HCT116 (cell line): ENCODE measurements around the gene TBC1D22B. TPM values are rescaled to one million over a fixed set of nuclear protein-coding genes. Genes with fewer than 3 reads are reported as not detected.

Experiments used
- ATAC-seq: fragments of 200-7000 bp; cut with Tn5 transposase; 2 replicates; pipeline ENCODE4 v1.9.1; 2020; ENCODE audit warnings: mild to moderate bottlenecking, moderate library complexity
- BruUV-seq: library from RNA; stranded (reverse); fragments of 400-500 nt; replicated peaks from 2 replicates; lab custom pipeline; 2021; lab: Mats Ljungman, UMichigan
- CTCF ChIA-PET: fragments of 300-600 bp; sonication (Branson Sonifier 250); formaldehyde crosslinking; loops from one replicate; lab custom pipeline; 2021; ENCODE audit warnings: antibody characterized with exemption; lab: Charles Lee
- POLR2A ChIA-PET: fragments of 300-600, 350-600 bp; sonication (Branson Sonifier 250); formaldehyde crosslinking; loops from one replicate; lab custom pipeline; 2021; ENCODE audit warnings: antibody characterized with exemption; lab: Charles Lee
- RAD21 ChIA-PET, 2 experiments: fragments of 300-600 bp; sonication (Branson Sonifier 250); formaldehyde crosslinking; loops; one replicate each; lab custom pipeline; 2023; ENCODE audit warnings: low total read pairs in 2 of 2; ENCODE audit not compliant: uncharacterized antibody in 2 of 2, unreplicated experiment in 2 of 2, low non-redundant PET in 1 of 2; lab: Charles Lee
- DNase-seq: peaks from one replicate; pipeline ENCODE4 v3.0.0-alpha.2; 2010; ENCODE audit warnings: low read depth, low spot score
- H2AFZ ChIP-seq: fragments of 200-600 bp; shearing (Covaris generic), sonication (generic); 2 replicates; pipeline ENCODE4 v1.6.1; 2017; ENCODE audit warnings: low read depth, mixed run types, mixed read lengths, antibody characterized with exemption, low read length; ENCODE audit not compliant: poor library complexity, severe bottlenecking
- H3K27ac ChIP-seq: 2 replicates; pipeline ENCODE4 v1.5.1; 2012; ENCODE audit warnings: low read depth, low read length
- H3K27me3 ChIP-seq: fragments of 200-600 bp; sonication (generic); 2 replicates; pipeline ENCODE4 v1.6.1; 2016; ENCODE audit warnings: mixed run types, low read length, mixed read lengths; ENCODE audit not compliant: insufficient read depth
- H3K36me3 ChIP-seq, 2 experiments: fragments of 200-500 bp in 1 of 2; fragments of 200-600 bp in 1 of 2; sonication (Bioruptor generic) in 1 of 2; sonication (generic) in 1 of 2; 2 replicates each; pipeline versions ENCODE4 v1.5.1 to v1.6.1; 2014 to 2016; ENCODE audit warnings: low read length in 2 of 2, inconsistent platforms in 1 of 2, mixed read lengths in 1 of 2, mixed run types in 1 of 2; ENCODE audit not compliant: insufficient read depth in 2 of 2, control insufficient read depth in 1 of 2
- H3K4me1 ChIP-seq, 2 experiments: fragments of 200-600 bp in 1 of 2; sonication (generic) in 1 of 2; 2 replicates each; pipeline versions ENCODE4 v1.5.1 to v1.6.1; 2012 to 2017; ENCODE audit warnings: low read length in 2 of 2, inconsistent platforms in 1 of 2, mild to moderate bottlenecking in 1 of 2, mixed read lengths in 1 of 2, mixed run types in 1 of 2, moderate library complexity in 1 of 2; ENCODE audit not compliant: insufficient read depth in 2 of 2, control insufficient read depth in 1 of 2
- H3K4me2 ChIP-seq: fragments of 200-600 bp; sonication (generic); 2 replicates; pipeline ENCODE4 v1.6.1; 2017; ENCODE audit warnings: mixed run types, low read length, mixed read lengths
- H3K4me3 ChIP-seq, 2 experiments: fragments of 200-600 bp in 1 of 2; sonication (generic) in 1 of 2; replicated peaks in 1 of 2; 2 replicates each; pipeline ENCODE4 v1.5.1; 2011 to 2016; ENCODE audit warnings: low read length in 2 of 2, control low read depth in 1 of 2, low read depth in 1 of 2, mild to moderate bottlenecking in 1 of 2, mixed read lengths in 1 of 2, mixed run types in 1 of 2
- H3K79me2 ChIP-seq: fragments of 200-600 bp; sonication (generic); 2 replicates; pipeline ENCODE4 v1.6.1; 2017; ENCODE audit warnings: mild to moderate bottlenecking, mixed run types, low read length, moderate library complexity, mixed read lengths; ENCODE audit not compliant: insufficient read depth
- H3K9ac ChIP-seq: fragments of 200-600 bp; sonication (generic); 2 replicates; pipeline ENCODE4 v1.6.1; 2016; ENCODE audit warnings: low read length, mixed read lengths
- H3K9me2 ChIP-seq: fragments of 200-600 bp; sonication (generic), shearing (Covaris generic); 2 replicates; pipeline ENCODE4 v1.6.1; 2017; ENCODE audit warnings: mixed run types, mild to moderate bottlenecking, moderate library complexity; ENCODE audit not compliant: insufficient read depth
- H3K9me3 ChIP-seq, 2 experiments: fragments of 200-500 bp in 1 of 2; fragments of 200-600 bp in 1 of 2; sonication (Bioruptor generic) in 1 of 2; sonication (generic) in 1 of 2; 2 replicates each; pipeline ENCODE4 v1.6.1; 2014 to 2017; ENCODE audit warnings: low read length in 2 of 2, mixed read lengths in 2 of 2, inconsistent platforms in 1 of 2, low read depth in 1 of 2, mild to moderate bottlenecking in 1 of 2, mixed run types in 1 of 2, moderate library complexity in 1 of 2; ENCODE audit not compliant: control insufficient read depth in 1 of 2, insufficient read depth in 1 of 2
- H4K20me1 ChIP-seq: fragments of 200-600 bp; sonication (generic), shearing (Covaris generic); 2 replicates; pipeline ENCODE4 v1.6.1; 2017; ENCODE audit warnings: mixed run types, mild to moderate bottlenecking, moderate library complexity; ENCODE audit not compliant: insufficient read depth
- ATF3 ChIP-seq: IDR thresholded peaks from 2 replicates; pipeline ENCODE4 v1.6.1; 2012
- CBX3 ChIP-seq: IDR thresholded peaks from 2 replicates; pipeline ENCODE4 v1.6.1; 2012; ENCODE audit warnings: low read depth
- CEBPB ChIP-seq: IDR thresholded peaks from 2 replicates; pipeline ENCODE4 v1.6.1; 2012; ENCODE audit warnings: low read depth
- EGR1 ChIP-seq: IDR thresholded peaks from 2 replicates; pipeline ENCODE4 v1.6.1; 2012; ENCODE audit warnings: low read depth
- EZH2 ChIP-seq: fragments of 200-600 bp; sonication (generic); IDR thresholded peaks from 2 replicates; pipeline ENCODE4 v1.6.1; 2017; ENCODE audit warnings: antibody characterized with exemption, mixed run types
- EZH2phosphoT487 ChIP-seq: fragments of 200-600 bp; IDR thresholded peaks from 2 replicates; pipeline ENCODE4 v1.6.1; 2018; ENCODE audit warnings: antibody characterized with exemption, borderline replicate concordance
- JUND ChIP-seq: IDR thresholded peaks from 2 replicates; pipeline ENCODE4 v1.6.1; 2012
- POLR2A ChIP-seq: IDR thresholded peaks from 2 replicates; pipeline ENCODE4 v1.7.0; 2011; ENCODE audit warnings: borderline replicate concordance; ENCODE audit not compliant: insufficient read depth, insufficient read length; ENCODE audit errors: extremely low read depth
- RAD21 ChIP-seq: IDR thresholded peaks from 2 replicates; pipeline ENCODE4 v1.6.1; 2012; ENCODE audit warnings: low read depth, mild to moderate bottlenecking
- SIN3A ChIP-seq: IDR thresholded peaks from 2 replicates; pipeline ENCODE4 v1.6.1; 2012; ENCODE audit warnings: low read depth
- TCF7L2 ChIP-seq: IDR thresholded peaks from 2 replicates; pipeline ENCODE4 v1.7.0; 2011; ENCODE audit warnings: borderline replicate concordance, inconsistent platforms; ENCODE audit not compliant: insufficient read depth, insufficient read length; ENCODE audit errors: extremely low read depth
- intact Hi-C: fragments of 100-400 bp; cut with micrococcal nuclease; formaldehyde crosslinking; loops from 2 replicates; pipeline ENCODE4 v1.10.0; 2022
- total RNA-seq: library from RNA; stranded (reverse); gene quantifications from one replicate; pipeline ENCODE4 v1.2.1, GENCODE V29; 2021; ENCODE audit not compliant: unreplicated experiment
- TF ChIP-seq, protein P1 (sequence below): IDR thresholded peaks from 2 replicates; pipeline ENCODE4 v1.6.1; 2012; ENCODE audit warnings: low read depth
- TF ChIP-seq, protein P2 (sequence below): IDR thresholded peaks from 2 replicates; pipeline ENCODE4 v1.6.1; 2011; ENCODE audit warnings: mild to moderate bottlenecking, low read length, moderate library complexity; ENCODE audit not compliant: insufficient replicate concordance; ENCODE audit errors: extremely low read depth

The TBC1D22B gene
- total RNA-seq, 1 experiment from 2014 or later = 9.1 TPM

DNA sequence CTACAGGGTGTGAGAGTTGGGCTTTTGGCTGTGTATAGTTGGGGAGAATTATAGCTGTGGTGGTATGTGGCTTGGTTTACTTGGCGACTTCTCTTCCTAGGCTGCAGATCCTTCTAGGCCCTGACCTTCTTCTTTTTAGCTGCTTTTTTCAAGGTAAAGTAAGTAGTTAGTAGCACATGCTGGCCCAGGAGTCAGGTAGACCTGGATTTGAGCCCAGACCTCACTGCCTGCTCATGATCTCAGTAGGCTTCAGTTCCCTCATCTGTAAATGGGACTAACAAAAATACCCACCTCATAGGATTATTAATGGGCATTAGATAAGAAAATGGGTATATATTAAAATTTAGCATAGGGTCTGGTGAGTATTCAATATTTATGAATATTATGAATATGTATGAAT is 17.8 kb downstream of the TBC1D22B start:
- H3K27me3 ChIP-seq = no peaks in the 10 kb centered on the region
- no peaks in the 10 kb centered on the region for H3K9me2 ChIP-seq
- no peaks in the 10 kb centered on the region for H4K20me1 ChIP-seq
- no peaks in the 10 kb centered on the region for H3K9me3 ChIP-seq
- no peaks in the 10 kb centered on the region for H3K4me1 ChIP-seq
- H3K27ac ChIP-seq = no peak overlapping the region
- peaks cover 0 to 5% of the 10 kb centered on the region in 2 experiments; a peak in 1 of 4 replicates for H3K36me3 ChIP-seq
- peaks cover 30% of the 10 kb centered on the region for H3K79me2 ChIP-seq
- H3K4me2 ChIP-seq = no peak overlapping the region
- H3K4me3 ChIP-seq = no peak overlapping the region
- ATAC-seq (no peak), DNase-seq (no peak)
- TF ChIP-seq JUND = no peak
- no peak for TF ChIP-seq POLR2A
- no peak for TF ChIP-seq SIN3A
- TF ChIP-seq, protein P1, sequence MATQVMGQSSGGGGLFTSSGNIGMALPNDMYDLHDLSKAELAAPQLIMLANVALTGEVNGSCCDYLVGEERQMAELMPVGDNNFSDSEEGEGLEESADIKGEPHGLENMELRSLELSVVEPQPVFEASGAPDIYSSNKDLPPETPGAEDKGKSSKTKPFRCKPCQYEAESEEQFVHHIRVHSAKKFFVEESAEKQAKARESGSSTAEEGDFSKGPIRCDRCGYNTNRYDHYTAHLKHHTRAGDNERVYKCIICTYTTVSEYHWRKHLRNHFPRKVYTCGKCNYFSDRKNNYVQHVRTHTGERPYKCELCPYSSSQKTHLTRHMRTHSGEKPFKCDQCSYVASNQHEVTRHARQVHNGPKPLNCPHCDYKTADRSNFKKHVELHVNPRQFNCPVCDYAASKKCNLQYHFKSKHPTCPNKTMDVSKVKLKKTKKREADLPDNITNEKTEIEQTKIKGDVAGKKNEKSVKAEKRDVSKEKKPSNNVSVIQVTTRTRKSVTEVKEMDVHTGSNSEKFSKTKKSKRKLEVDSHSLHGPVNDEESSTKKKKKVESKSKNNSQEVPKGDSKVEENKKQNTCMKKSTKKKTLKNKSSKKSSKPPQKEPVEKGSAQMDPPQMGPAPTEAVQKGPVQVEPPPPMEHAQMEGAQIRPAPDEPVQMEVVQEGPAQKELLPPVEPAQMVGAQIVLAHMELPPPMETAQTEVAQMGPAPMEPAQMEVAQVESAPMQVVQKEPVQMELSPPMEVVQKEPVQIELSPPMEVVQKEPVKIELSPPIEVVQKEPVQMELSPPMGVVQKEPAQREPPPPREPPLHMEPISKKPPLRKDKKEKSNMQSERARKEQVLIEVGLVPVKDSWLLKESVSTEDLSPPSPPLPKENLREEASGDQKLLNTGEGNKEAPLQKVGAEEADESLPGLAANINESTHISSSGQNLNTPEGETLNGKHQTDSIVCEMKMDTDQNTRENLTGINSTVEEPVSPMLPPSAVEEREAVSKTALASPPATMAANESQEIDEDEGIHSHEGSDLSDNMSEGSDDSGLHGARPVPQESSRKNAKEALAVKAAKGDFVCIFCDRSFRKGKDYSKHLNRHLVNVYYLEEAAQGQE = no peak
- no peak for TF ChIP-seq EZH2
- no peak for TF ChIP-seq CBX3
- TF ChIP-seq RAD21 = no peak
- ChIA-PET CTCF (no interaction called here), POLR2A (no interaction called here), RAD21 (no interaction called here)
- intact Hi-C loops = no loop called here
- H3K9ac ChIP-seq = no peak overlapping the region
- no peak overlapping the region for H2AFZ ChIP-seq
- no TSS peak for BruUV-seq

DNA sequence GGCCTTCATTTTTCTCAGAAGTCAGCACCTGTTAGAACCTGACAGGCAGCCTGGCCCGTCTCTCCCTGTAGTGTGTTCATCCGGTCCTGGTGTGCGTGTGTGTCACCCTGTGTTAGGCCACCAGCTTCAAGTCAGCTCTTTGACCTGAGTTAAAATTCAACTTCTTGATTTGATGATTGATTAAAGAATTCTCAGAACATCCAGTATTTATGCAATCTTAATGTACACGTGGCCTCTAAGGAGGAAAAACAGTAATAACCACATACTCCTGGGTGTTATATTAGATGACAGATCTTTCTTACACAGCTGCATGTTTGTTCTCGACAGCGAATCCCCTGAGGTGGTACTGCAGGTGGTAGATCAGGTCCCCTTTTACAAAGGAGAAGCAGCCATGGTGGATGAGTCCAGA is 19.4 kb downstream of the TBC1D22B start:
- no peak for ATAC-seq
- BruUV-seq = no TSS peak
- Histone ChIP-seq H3K27ac (no peak overlapping the region), H3K9ac (no peak overlapping the region), H3K27me3 (no peaks in the 10 kb centered on the region), H3K9me2 (no peaks in the 10 kb centered on the region), H3K4me2 (no peak overlapping the region), H3K36me3 (no peaks in the 10 kb centered on the region), H4K20me1 (no peaks in the 10 kb centered on the region)
- POLR2A ChIA-PET = interaction anchor here (0.5 kb wide), 1 partner anchor 491 kb away, joined by 3 read pairs; no protein-coding TSS in a partner anchor
- no peak for DNase-seq
- intact Hi-C loops = no loop called here
- TF ChIP-seq, protein P2, sequence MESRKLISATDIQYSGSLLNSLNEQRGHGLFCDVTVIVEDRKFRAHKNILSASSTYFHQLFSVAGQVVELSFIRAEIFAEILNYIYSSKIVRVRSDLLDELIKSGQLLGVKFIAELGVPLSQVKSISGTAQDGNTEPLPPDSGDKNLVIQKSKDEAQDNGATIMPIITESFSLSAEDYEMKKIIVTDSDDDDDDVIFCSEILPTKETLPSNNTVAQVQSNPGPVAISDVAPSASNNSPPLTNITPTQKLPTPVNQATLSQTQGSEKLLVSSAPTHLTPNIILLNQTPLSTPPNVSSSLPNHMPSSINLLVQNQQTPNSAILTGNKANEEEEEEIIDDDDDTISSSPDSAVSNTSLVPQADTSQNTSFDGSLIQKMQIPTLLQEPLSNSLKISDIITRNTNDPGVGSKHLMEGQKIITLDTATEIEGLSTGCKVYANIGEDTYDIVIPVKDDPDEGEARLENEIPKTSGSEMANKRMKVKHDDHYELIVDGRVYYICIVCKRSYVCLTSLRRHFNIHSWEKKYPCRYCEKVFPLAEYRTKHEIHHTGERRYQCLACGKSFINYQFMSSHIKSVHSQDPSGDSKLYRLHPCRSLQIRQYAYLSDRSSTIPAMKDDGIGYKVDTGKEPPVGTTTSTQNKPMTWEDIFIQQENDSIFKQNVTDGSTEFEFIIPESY = no peak
- TF ChIP-seq EGR1 (no peak), CBX3 (no peak), CEBPB (no peak), TCF7L2 (no peak), ATF3 (no peak), EZH2phosphoT487 (no peak)
- TF ChIP-seq, all 23 proteins: peak for 0
- CTCF ChIA-PET = no interaction called here
- H3K79me2 ChIP-seq = peaks cover 30% of the 10 kb centered on the region
- H3K9me3 ChIP-seq = no peaks in the 10 kb centered on the region
- H3K4me3 ChIP-seq = no peak overlapping the region
- RAD21 ChIA-PET = no interaction called here
- no peaks in the 10 kb centered on the region for H3K4me1 ChIP-seq
- no peak overlapping the region for H2AFZ ChIP-seq
